ENCODE measurements around the gene PTPRE.

The PTPRE gene

DNA sequence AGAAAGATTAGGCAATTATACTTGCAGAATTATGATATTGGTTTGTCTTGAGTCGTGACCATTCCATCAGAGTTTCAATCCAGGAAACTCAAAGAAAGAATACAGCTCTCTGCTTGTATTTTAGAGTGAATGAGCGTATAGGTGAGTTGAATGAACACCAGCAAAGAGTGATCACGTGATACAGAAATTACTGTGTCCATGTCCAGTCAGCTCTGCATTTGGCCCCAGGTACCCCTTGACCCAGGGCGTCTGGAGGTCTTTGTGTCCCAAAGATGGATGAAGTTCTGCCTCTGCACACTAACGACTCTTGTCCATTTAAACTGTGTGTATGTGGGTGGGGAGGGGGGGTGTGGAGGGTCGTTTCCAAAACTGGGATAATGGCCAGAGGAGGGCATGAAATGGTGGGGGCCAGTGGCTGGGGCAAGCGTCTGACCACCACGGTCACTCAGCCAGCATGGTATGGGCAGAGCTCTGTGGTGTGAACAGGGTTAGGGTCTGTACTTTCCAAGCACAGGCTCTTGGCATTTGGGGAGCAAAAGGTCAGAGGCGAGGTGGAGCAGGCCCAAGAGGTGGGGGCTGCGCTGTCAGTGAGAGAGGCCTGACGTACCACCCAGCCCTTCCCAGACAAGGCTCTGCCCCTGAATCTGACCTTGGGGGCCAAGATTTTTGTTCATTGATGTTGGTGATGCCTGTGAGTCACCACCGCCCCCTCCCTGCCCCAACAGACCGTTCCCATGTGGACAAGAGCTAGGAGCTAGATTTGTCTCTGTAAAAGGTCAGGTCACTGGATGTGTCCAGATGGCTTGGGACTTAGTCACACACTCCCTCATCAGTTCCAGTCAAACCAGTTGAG lies 1.4 kb downstream of the PTPRE start:
- H3K27me3 Mint-ChIP-seq = peaks cover 37% of the 10 kb centered on the region
- peaks cover 1% of the 10 kb centered on the region for H3K4me1 Mint-ChIP-seq (ENCODE audit: low read depth)
- no peak for DNase-seq
- H3K4me3 Mint-ChIP-seq = no peak overlapping the region
- no peaks in the 10 kb centered on the region for H3K36me3 Mint-ChIP-seq (ENCODE audit: low read depth)
- H3K9me3 Mint-ChIP-seq = no peaks in the 10 kb centered on the region
- no peak overlapping the region for H3K27ac Mint-ChIP-seq

DNA sequence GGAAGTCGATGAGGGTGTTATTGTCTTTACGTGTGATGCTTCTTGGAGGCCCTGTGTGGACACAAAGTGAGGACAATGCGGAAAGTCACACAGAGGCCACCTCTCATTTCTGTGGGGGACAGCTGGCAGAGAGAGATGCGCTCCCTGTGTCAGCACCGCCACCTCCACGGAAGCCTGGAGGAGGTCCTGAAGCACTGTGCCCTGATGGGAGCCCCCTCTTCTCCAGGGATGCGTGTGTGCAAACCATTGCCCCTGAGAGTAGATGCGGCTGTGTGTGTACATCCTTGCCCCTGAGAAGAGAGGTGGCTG lies 2.0 kb downstream of the PTPRE start:
- H3K36me3 Mint-ChIP-seq (ENCODE audit: low read depth) = no peaks in the 10 kb centered on the region
- no peak overlapping the region for H3K4me3 Mint-ChIP-seq
- H3K4me1 Mint-ChIP-seq (ENCODE audit: low read depth) = peaks cover 1% of the 10 kb centered on the region
- H3K9me3 Mint-ChIP-seq = no peaks in the 10 kb centered on the region
- peaks cover 37% of the 10 kb centered on the region for H3K27me3 Mint-ChIP-seq
- no peak overlapping the region for H3K27ac Mint-ChIP-seq
- no peak for DNase-seq

DNA sequence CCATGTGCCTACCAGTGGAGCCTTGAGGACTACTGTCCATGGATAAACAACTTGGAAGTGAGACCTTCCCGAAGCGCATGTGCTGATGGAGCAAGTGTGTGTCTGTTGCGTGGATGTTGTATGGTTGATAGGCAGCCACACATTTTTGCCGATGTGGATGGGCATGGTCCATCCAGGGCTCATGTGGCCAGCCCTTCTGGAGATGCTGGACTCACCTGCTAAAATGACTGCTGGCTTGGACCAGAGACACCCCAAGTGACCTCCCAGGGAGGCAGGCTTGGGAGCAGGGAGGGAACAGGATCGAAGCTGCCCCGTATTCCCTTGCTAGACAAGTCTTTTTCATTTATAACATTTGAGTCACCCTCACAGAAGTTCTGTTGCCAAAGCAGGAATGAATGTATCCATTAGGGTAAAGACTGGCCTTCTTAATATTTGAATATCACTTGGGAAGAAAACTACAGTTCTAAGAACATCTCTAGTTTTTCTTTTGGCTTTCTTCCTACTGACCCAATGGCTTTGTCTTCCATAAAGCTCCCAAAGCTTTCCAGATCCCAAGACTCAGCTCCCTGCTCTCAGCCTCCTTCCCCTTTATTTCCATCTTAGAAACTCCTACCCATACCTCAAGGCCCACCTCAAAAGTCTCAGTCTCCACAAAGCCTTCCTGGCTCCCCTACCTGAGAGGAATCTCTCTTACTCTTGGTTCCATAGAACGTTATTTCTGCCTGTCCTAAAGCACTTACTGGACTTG lies 3.0 kb downstream of the PTPRE start:
- Mint-ChIP-seq H3K4me1 (ENCODE audit: low read depth) (peaks cover 1% of the 10 kb centered on the region), H3K9me3 (no peaks in the 10 kb centered on the region), H3K27me3 (peaks cover 37% of the 10 kb centered on the region), H3K36me3 (ENCODE audit: low read depth) (no peaks in the 10 kb centered on the region), H3K4me3 (no peak overlapping the region), H3K27ac (no peak overlapping the region)
- no peak for DNase-seq

DNA sequence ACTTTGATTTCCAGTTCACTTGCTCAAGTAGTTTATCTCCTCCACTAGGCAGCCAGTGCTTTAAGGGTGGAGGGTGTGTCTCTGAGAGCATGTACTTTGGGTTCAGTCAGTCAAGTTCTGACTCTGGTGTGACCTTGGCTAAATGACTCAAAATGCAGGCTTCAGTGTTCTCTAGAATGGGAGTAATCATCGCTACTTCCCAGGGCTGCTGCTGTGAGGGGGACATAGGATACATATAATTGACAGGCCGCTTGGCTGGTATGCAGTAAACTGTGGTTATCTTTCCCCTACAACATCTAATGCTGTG lies 3.5 kb downstream of the PTPRE start:
- H3K4me3 Mint-ChIP-seq = no peak overlapping the region
- no peak overlapping the region for H3K27ac Mint-ChIP-seq
- no peaks in the 10 kb centered on the region for H3K9me3 Mint-ChIP-seq
- H3K4me1 Mint-ChIP-seq (ENCODE audit: low read depth) = peaks cover 1% of the 10 kb centered on the region
- H3K27me3 Mint-ChIP-seq = peaks cover 33% of the 10 kb centered on the region
- no peaks in the 10 kb centered on the region for H3K36me3 Mint-ChIP-seq (ENCODE audit: low read depth)
- DNase-seq = no peak

DNA sequence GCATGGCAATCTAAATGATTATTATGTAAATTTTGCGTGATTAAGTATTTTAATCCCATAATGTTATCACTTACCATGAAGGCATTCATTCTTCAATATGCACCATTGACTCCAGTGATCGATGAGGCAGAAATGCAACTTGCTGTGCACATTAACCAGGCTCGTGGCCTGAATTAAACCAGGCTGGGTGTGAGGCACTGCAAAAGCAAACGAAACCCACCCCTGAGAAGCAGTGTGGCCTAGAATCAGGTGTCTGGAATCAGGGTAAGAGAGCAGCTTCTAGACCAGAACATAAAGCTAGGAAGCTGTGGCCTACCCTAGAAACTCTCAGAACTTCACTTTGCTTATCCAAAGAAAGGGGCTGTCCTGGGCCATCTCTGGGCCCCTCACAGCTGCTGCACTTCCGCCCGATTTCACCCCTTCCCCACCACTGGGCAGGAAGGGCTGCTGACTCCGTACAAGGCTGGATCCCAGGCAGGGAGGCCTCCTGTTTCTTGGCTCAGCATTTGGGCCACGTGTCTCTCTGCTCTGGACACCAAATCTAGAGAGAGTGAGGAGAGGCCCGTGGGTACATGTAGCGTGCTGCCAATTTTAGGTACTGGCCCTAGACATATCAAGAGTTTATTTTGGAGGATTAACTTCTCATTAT lies 4.4 kb downstream of the PTPRE start:
- Mint-ChIP-seq H3K36me3 (ENCODE audit: low read depth) (no peaks in the 10 kb centered on the region), H3K4me1 (ENCODE audit: low read depth) (peaks cover 3% of the 10 kb centered on the region), H3K4me3 (no peak overlapping the region), H3K27ac (no peak overlapping the region), H3K27me3 (peaks cover 23% of the 10 kb centered on the region), H3K9me3 (peaks cover 2% of the 10 kb centered on the region)
- no peak for DNase-seq

DNA sequence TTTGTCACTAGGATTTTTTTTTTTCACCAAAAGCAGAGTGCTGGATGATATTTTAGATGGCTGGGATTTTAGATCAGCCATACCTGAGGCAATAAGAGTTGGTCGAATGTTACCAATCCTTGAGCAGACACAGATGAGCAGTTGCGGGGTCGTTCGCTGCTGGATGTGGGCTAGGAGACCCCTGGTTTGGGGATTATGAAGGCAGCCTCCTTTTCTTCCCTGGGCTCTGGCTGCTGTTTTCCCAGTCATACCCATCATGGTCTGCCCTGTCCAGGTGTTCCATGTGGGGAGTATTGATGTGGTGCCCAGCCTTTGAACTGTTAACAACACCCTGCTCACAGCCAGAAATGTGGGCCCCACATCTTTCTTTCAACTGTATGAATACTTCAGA lies 5.0 kb downstream of the PTPRE start:
- no peak for DNase-seq
- peaks cover 1% of the 10 kb centered on the region for H3K4me1 Mint-ChIP-seq (ENCODE audit: low read depth)
- H3K27ac Mint-ChIP-seq = no peak overlapping the region
- peaks cover 2% of the 10 kb centered on the region for H3K9me3 Mint-ChIP-seq
- H3K27me3 Mint-ChIP-seq = peaks cover 20% of the 10 kb centered on the region
- no peak overlapping the region for H3K4me3 Mint-ChIP-seq
- H3K36me3 Mint-ChIP-seq (ENCODE audit: low read depth) = no peaks in the 10 kb centered on the region

DNA sequence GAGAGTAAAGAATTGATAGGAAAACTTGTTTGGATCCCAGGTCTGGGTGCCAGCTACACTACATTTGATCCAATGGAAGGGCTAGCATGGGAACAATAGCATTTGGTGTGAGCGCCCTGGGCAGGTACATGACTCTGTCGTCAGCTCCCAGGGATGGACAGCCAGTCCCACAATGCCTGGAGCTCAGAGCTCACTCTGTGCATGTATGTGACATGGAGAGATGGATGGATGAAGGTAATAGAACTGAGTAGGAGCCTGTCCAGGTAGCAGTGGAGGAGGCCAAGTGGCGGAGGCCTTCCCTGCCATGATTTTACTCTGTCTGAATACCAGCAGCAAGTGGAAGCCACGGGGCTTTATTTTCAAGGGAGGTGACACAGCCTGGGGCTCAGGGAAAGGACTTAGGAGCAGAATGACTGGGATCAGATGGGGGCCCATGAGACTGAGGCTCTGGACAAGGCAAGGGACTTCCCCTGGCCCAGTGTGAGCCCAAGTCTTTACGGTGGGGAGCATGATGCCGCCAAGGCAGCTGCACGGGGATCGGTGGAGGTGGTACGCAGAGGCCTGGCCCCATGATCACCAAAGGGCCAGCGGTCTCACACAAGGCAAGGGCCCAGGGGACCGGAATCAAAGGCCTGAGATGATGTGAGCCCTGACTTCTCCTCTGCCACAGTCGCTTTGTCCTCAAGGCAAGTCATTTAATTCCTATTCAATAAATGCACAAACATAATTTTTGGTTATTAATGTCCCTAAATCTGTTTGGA lies 5.9 kb downstream of the PTPRE start:
- Mint-ChIP-seq H3K4me3 (no peak overlapping the region), H3K4me1 (ENCODE audit: low read depth) (peaks cover 1% of the 10 kb centered on the region), H3K27ac (no peak overlapping the region), H3K27me3 (peaks cover 19% of the 10 kb centered on the region), H3K36me3 (ENCODE audit: low read depth) (no peaks in the 10 kb centered on the region), H3K9me3 (peaks cover 2% of the 10 kb centered on the region)
- no peak for DNase-seq

DNA sequence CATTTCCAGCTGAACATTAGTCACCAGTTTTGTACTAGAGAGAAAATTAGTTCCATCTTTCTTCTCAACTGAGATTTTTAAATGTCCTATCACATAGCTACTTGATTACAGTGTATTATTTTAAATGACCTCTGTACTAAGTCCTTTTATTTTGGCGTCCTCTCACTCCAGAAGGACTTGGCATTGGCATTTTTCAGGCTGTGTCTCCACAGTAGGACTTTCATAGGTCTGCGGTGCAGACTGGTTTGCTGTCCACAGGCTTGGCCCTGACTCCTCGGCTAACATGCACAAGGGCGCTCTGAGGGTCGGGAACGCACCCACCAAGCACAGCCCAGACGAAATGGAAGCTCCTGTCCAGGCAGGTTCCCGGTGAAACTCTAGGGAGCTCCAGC lies 6.5 kb downstream of the PTPRE start:
- H3K27ac Mint-ChIP-seq = no peak overlapping the region
- no peak for DNase-seq
- H3K36me3 Mint-ChIP-seq (ENCODE audit: low read depth) = no peaks in the 10 kb centered on the region
- no peak overlapping the region for H3K4me3 Mint-ChIP-seq
- peaks cover 2% of the 10 kb centered on the region for H3K9me3 Mint-ChIP-seq
- H3K27me3 Mint-ChIP-seq = peaks cover 13% of the 10 kb centered on the region
- peaks cover 1% of the 10 kb centered on the region for H3K4me1 Mint-ChIP-seq (ENCODE audit: low read depth)

DNA sequence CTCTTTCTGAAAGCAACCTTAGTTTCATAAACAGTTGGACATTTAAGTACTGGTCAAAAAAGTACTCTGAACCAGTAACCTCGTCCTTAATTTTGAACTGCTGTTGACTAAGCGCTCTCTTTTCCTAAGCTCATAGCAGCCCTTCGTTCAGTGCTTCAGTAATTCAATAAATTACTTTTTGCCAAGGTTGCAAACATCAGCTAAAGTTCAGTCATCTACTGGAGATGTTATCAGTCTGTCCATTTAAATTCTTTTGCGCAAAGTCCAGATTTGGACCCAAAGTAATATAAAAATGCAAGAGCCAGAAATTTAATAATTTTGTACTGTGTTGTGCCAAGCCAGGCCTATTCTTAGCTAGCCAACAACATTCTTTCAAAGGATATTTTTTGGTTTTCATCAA lies 8.4 kb downstream of the PTPRE start:
- H3K4me3 Mint-ChIP-seq = no peak overlapping the region
- no peaks in the 10 kb centered on the region for H3K27me3 Mint-ChIP-seq
- H3K27ac Mint-ChIP-seq = no peak overlapping the region
- H3K9me3 Mint-ChIP-seq = peaks cover 2% of the 10 kb centered on the region
- no peaks in the 10 kb centered on the region for H3K36me3 Mint-ChIP-seq (ENCODE audit: low read depth)
- DNase-seq = no peak
- peaks cover 10% of the 10 kb centered on the region for H3K4me1 Mint-ChIP-seq (ENCODE audit: low read depth)

DNA sequence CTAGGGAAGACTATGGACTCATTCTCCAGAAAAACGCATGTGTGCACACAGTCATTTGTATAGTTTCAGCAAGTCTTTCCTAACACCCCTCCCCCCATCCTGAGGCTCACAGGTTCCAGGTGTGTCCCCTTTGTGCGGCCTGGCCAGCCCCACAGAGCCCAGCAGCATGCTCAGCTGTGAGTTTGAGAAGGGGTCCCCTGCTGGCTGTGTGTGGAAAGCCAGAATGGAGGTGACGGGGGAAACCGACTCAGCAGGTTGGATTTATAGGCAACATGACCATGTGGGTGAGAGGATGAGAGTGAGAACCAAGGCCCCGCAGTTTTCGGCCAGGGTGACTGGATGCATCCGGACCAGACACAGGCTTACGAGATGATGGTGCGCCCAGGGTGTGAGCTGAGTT lies 9.9 kb downstream of the PTPRE start:
- Mint-ChIP-seq H3K27me3 (no peaks in the 10 kb centered on the region), H3K9me3 (peaks cover 2% of the 10 kb centered on the region), H3K4me1 (ENCODE audit: low read depth) (peaks cover 10% of the 10 kb centered on the region), H3K4me3 (no peak overlapping the region), H3K36me3 (ENCODE audit: low read depth) (no peaks in the 10 kb centered on the region), H3K27ac (no peak overlapping the region)
- DNase-seq = no peak

DNA sequence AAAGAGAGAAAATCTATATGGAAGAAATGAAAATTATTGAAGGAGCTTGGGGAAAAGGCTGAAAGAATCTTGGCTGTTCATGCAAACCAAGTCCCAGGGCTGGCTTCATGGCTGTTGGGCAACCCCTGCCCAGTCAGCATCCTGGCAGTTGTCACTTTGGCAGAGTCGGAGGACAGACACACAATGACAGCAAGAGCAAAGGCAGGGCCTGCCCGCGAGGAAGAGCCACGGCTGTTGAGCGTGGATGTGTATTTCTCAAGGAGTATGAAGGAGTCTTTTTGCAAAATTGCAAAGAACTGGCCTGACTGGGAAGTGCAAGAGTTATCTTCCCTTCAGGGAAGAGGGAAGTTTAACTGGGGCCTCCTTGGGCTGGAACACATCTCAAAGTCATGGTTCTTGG lies 11.7 kb downstream of the PTPRE start:
- no peak for DNase-seq
- Mint-ChIP-seq H3K36me3 (ENCODE audit: low read depth) (no peaks in the 10 kb centered on the region), H3K27ac (no peak overlapping the region), H3K27me3 (no peaks in the 10 kb centered on the region), H3K9me3 (peaks cover 2% of the 10 kb centered on the region), H3K4me3 (no peak overlapping the region), H3K4me1 (ENCODE audit: low read depth) (peaks cover 10% of the 10 kb centered on the region)

DNA sequence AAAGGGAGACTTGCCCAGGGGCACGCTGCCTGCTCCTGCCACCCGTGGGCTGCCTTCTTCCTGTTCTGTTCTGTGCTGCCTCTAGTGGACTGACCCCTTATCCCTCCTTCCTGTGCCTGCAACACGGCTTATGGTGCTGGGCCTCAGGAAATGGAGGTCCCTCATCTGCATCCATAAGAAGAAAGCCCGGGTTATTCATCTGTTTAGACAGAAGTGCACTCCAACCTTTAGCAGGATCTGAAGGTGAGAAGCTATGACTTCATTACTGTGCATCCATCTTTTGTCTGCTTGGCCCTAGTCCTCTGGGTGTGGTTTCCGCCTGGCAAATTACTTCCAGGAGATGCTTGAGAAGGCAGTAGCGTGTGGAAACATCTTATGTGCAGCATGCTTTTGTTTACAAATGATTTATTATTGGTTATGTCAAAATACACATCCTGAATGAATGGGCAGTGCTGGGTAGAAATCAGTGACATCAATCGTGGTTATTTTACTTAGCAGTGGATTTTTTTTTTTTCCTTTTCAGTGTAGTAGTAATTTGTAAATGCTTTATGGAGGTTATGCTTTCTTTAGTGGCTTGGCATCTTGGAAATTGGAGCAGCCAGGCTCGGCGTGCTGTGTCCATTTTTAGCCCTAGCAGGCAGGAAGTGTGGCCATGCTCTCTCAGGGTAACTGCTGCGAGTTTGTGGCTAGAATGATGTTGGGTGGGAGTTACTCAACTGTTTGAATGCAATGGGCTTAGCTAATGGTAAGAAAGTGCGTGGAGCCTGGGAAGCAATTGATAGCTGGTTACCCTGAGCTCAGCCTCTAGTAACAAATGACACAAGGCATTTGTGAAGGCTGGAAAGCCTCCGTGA lies 12.7 kb downstream of the PTPRE start:
- Mint-ChIP-seq H3K4me3 (no peak overlapping the region), H3K4me1 (ENCODE audit: low read depth) (peaks cover 10% of the 10 kb centered on the region), H3K36me3 (ENCODE audit: low read depth) (no peaks in the 10 kb centered on the region), H3K27me3 (no peaks in the 10 kb centered on the region), H3K27ac (no peak overlapping the region), H3K9me3 (peaks cover 2% of the 10 kb centered on the region)
- no peak for DNase-seq

DNA sequence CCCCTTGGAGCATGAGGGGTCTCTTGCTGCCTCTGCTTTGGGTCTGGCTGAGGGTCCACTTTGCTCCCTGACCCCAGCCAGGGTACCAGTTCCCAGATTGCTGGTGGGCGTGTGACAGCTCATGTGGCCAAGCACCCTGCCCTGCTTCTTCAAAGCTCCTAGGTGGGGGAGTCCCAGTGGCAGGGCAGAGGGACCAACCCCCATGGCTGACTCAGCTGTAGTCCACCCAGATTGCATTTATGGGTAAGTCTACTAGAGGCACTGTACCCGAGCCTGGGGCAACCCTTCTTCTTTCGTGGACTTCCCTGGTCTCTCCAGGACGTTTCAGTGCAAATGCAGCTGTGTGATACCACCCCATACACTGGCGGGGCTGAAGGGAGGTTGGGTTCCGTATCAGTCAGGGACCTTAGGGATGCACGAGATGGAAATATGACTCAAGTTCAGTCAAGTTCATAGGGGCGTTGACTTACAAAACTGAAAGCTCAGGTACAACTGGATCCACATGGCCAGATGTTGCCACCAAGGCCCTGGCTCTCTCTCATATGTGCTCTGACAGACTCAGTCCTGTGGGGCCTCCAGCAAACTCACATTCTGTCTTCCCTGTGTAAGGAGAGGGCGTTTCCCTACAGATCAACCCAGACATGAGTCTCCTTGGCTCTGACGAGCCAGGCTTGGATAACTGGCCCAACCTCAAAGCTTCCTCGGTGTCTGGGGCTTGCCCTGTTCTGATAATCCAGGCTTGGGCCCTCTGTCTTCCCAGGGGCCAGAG lies 13.6 kb downstream of the PTPRE start:
- no peaks in the 10 kb centered on the region for H3K36me3 Mint-ChIP-seq (ENCODE audit: low read depth)
- no peaks in the 10 kb centered on the region for H3K27me3 Mint-ChIP-seq
- H3K27ac Mint-ChIP-seq = no peak overlapping the region
- DNase-seq = no peak
- peaks cover 10% of the 10 kb centered on the region for H3K4me1 Mint-ChIP-seq (ENCODE audit: low read depth)
- H3K9me3 Mint-ChIP-seq = peaks cover 2% of the 10 kb centered on the region
- no peak overlapping the region for H3K4me3 Mint-ChIP-seq
